GM12864 (cell line): ENCODE results near the gene MCMBP.

Experiments used
- DNase-seq: peaks from one replicate; pipeline ENCODE4 v3.0.0-alpha.2; 2011; ENCODE audit warnings: low read depth
- H3K4me3 ChIP-seq: 2 replicates; pipeline ENCODE4 v1.5.1; 2011; ENCODE audit warnings: mild to moderate bottlenecking, low read depth, low read length, control low read depth
- CTCF ChIP-seq: IDR thresholded peaks from 2 replicates; pipeline ENCODE4 v1.5.1; 2011; ENCODE audit warnings: low read depth, mild to moderate bottlenecking, moderate library complexity, low read length, control low read depth, inconsistent platforms; ENCODE audit errors: missing control alignments

The MCMBP gene

GRCh38 chr10:119812684-119813083 is 60.0 kb downstream of the MCMBP start:
- DNase-seq = no peak
- no peak overlapping the region for H3K4me3 ChIP-seq
- TF ChIP-seq CTCF = no peak

- no peak overlapping the region for H3K4me3 ChIP-seq
- no peak for TF ChIP-seq CTCF
- no peak for DNase-seq
These were observed 61.5 kb downstream of the MCMBP start for GRCh38 chr10:119811122-119811521.

GRCh38 chr10:119807960-119808697 is 64.5 kb downstream of the MCMBP start:
- no peak for DNase-seq
- TF ChIP-seq CTCF = no peak
- no peak overlapping the region for H3K4me3 ChIP-seq

- no peak for DNase-seq
- no peak overlapping the region for H3K4me3 ChIP-seq
These were observed 66.1 kb downstream of the MCMBP start for GRCh38 chr10:119806334-119807130.

GRCh38 chr10:119805702-119806230 is 66.9 kb downstream of the MCMBP start:
- no peak overlapping the region for H3K4me3 ChIP-seq
- no peak for DNase-seq
- no peak for TF ChIP-seq CTCF

More at GRCh38 chr10:119806334-119807130, 66.1 kb downstream of the MCMBP start:
- no peak for TF ChIP-seq CTCF

GRCh38 chr10:119803264-119803663 is 69.4 kb downstream of the MCMBP start:
- no peak for TF ChIP-seq CTCF
- no peak for DNase-seq
- no peak overlapping the region for H3K4me3 ChIP-seq
